A673 (cell line): Measurements from ENCODE around the gene SPEM1. TPM values are rescaled to one million over a fixed set of nuclear protein-coding genes. Genes with fewer than 3 reads are reported as not detected.

Experiments used
- BruUV-seq: library from RNA; stranded (reverse); fragments of 400-500 nt; replicated peaks from 2 replicates; lab custom pipeline; 2021; lab: Mats Ljungman, UMichigan
- CTCF ChIA-PET: fragments of 300-600 bp; sonication (Branson Sonifier 250); formaldehyde crosslinking; loops from one replicate; lab custom pipeline; 2022; ENCODE audit warnings: antibody characterized with exemption; lab: Charles Lee
- POLR2A ChIA-PET: fragments of 300-600 bp; sonication (Branson Sonifier 250); formaldehyde crosslinking; loops from one replicate; lab custom pipeline; 2022; ENCODE audit warnings: antibody characterized with exemption; ENCODE audit not compliant: low non-redundant PET; lab: Charles Lee
- DNase-seq: peaks from one replicate; pipeline ENCODE4 v3.0.0-alpha.2; 2015; ENCODE audit warnings: low spot score
- H3K27ac ChIP-seq: fragments of 200-600 bp; sonication (generic); 2 replicates; pipeline ENCODE4 v1.5.1; 2016; ENCODE audit warnings: mixed run types, low read depth, mild to moderate bottlenecking, mixed read lengths, antibody characterized with exemption, low read length; ENCODE audit not compliant: poor library complexity, severe bottlenecking
- H3K27me3 ChIP-seq: fragments of 200-600 bp; sonication (generic); replicated peaks from 2 replicates; pipeline ENCODE4 v1.6.1; 2017; ENCODE audit warnings: mixed run types, low read depth, mild to moderate bottlenecking, mixed read lengths, antibody characterized with exemption, low read length; ENCODE audit not compliant: insufficient read depth, poor library complexity
- H3K36me3 ChIP-seq: fragments of 200-600 bp; sonication (generic); 2 replicates; pipeline ENCODE4 v1.6.1; 2016; ENCODE audit warnings: mixed run types, mild to moderate bottlenecking, mixed read lengths, antibody characterized with exemption, low read length; ENCODE audit not compliant: insufficient read depth, poor library complexity, severe bottlenecking
- H3K4me1 ChIP-seq: fragments of 200-600 bp; sonication (generic); 2 replicates; pipeline ENCODE4 v1.6.1; 2017; ENCODE audit warnings: mixed run types, mild to moderate bottlenecking, mixed read lengths, antibody characterized with exemption, low read length; ENCODE audit not compliant: insufficient read depth, poor library complexity, severe bottlenecking
- H3K4me3 ChIP-seq: fragments of 200-600 bp; sonication (generic); 2 replicates; pipeline ENCODE4 v1.5.1; 2016; ENCODE audit warnings: low read depth, mixed run types, mild to moderate bottlenecking, mixed read lengths, low read length; ENCODE audit not compliant: poor library complexity, severe bottlenecking
- H3K9me3 ChIP-seq: fragments of 200-600 bp; sonication (generic); 2 replicates; pipeline ENCODE4 v1.6.1; 2016; ENCODE audit warnings: mixed run types, low read depth, mild to moderate bottlenecking, mixed read lengths, antibody characterized with exemption, low read length; ENCODE audit not compliant: poor library complexity, severe bottlenecking
- CTCF ChIP-seq: fragments of 300-800, 200-600 bp; sonication (generic); conservative IDR thresholded peaks from 2 replicates; pipeline ENCODE4 v1.5.1; 2017; ENCODE audit warnings: low read depth, mild to moderate bottlenecking, antibody characterized with exemption, low read length, moderate library complexity, mixed read lengths
- EZH2 ChIP-seq: fragments of 200-600 bp; sonication (generic); IDR thresholded peaks from 2 replicates; pipeline ENCODE4 v1.6.1; 2017; ENCODE audit warnings: borderline replicate concordance, low read depth, mild to moderate bottlenecking, mixed read lengths, antibody characterized with exemption, low read length; ENCODE audit not compliant: poor library complexity, severe bottlenecking
- intact Hi-C: fragments of 100-400 bp; cut with micrococcal nuclease; formaldehyde crosslinking; loops from one replicate; pipeline ENCODE4 v1.10.0; 2022; ENCODE audit not compliant: unreplicated experiment
- total RNA-seq: library from RNA; stranded (reverse); gene quantifications from 2 replicates; pipeline ENCODE4 v1.2.3, GENCODE V29; 2021

Gene SPEM1
- total RNA-seq, 1 experiment from 2014 or later: 0.43 TPM

- TF ChIP-seq EZH2: no peak
- no peak for TF ChIP-seq CTCF
- Histone ChIP-seq H3K27me3 (no peaks in the 10 kb centered on the region), H3K4me3 (no peak overlapping the region), H3K9me3 (no peaks in the 10 kb centered on the region), H3K36me3 (no peaks in the 10 kb centered on the region), H3K27ac (no peak overlapping the region), H3K4me1 (no peaks in the 10 kb centered on the region)
- intact Hi-C loops: no loop called here
- CTCF ChIA-PET: no interaction called here
- no peak for DNase-seq
- no TSS peak for BruUV-seq
- POLR2A ChIA-PET: no interaction called here
These were observed 9.6 kb downstream of the SPEM1 start for GRCh38 chr17:7429722-7430121.

GRCh38 chr17:7431231-7431630 lies 11.1 kb downstream of the SPEM1 start:
- H3K36me3 ChIP-seq: no peaks in the 10 kb centered on the region
- peaks cover 8% of the 10 kb centered on the region for H3K4me1 ChIP-seq
- POLR2A ChIA-PET: no interaction called here
- no peaks in the 10 kb centered on the region for H3K9me3 ChIP-seq
- BruUV-seq: no TSS peak
- CTCF ChIA-PET: interaction anchor here (1.0 kb wide), 1 partner anchor 129 kb away, joined by 5 read pairs; no protein-coding TSS in a partner anchor
- DNase-seq: no peak
- H3K27me3 ChIP-seq: no peaks in the 10 kb centered on the region
- intact Hi-C loops: no loop called here
- H3K27ac ChIP-seq: no peak overlapping the region
- no peak overlapping the region for H3K4me3 ChIP-seq
- no peak for TF ChIP-seq CTCF
- no peak for TF ChIP-seq EZH2

- Histone ChIP-seq H3K36me3 (no peaks in the 10 kb centered on the region), H3K27me3 (no peaks in the 10 kb centered on the region), H3K9me3 (no peaks in the 10 kb centered on the region), H3K4me3 (no peak overlapping the region), H3K4me1 (peaks cover 14% of the 10 kb centered on the region), H3K27ac (no peak overlapping the region)
- DNase-seq: no peak
- ChIA-PET POLR2A (no interaction called here), CTCF (no interaction called here)
- intact Hi-C loops: no loop called here
- TF ChIP-seq EZH2: no peak
- no peak for TF ChIP-seq CTCF
- no TSS peak for BruUV-seq
These were observed 12.2 kb downstream of the SPEM1 start for GRCh38 chr17:7432296-7432695.
